Prostate gland (tissue), 2 donors: ENCODE data around the gene STYXL2.

Source experiments
- CTCF ChIP-seq, 4 experiments: fragments of 200-600 bp in 2 of 4; fragments of 450-650 bp in 2 of 4; sonication (generic) in 2 of 4; IDR thresholded peaks; 1 replicate in 3 of 4; 2 replicates in 1 of 4; pipeline ENCODE4 v1.5.1; 2016 to 2019; ENCODE audit warnings: antibody characterized with exemption in 4 of 4, mild to moderate bottlenecking in 2 of 4, moderate library complexity in 2 of 4
- POLR2A ChIP-seq: fragments of 450-650 bp; IDR thresholded peaks from one replicate; pipeline ENCODE4 v1.6.1; 2016; ENCODE audit warnings: antibody characterized with exemption, mild to moderate bottlenecking

DNA sequence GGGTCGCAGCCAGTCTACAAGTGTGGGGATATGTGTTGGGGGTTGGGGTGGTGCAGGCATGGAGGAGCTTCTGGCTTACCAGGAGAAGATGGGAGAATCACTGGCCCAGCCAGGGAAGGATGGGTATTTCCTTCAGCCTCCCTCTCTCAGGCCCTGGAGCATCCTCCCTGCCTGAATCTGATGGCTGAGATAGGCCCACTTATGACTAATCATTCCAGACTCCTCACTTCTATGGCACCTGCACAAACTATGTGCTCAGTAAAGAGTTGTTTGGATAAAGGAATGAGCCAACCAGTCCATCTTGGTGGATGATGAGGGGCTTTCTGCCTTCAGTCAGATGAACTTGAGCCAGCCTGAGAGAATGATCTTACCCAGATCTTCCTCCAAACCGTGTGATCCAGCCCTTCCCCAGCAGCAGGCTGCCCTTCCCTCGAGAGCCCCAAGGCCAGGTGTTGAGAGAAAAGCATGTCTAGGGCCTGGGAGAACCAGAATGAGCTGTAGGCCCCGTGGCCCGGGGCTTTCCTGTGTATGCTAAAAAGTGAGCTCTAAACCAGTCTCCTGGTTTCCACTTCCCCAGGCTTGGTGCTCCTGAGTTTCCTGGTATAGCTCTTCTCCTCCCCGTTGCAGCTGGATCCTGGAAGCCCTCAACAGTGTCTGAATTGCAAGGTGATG, 5.0 kb upstream of the STYXL2 start:
- no peak for TF ChIP-seq CTCF (IDR thresholded peaks at IDR 0.05)
- TF ChIP-seq POLR2A = no peak
